GM23248 (cell line): Measurements from ENCODE around the gene APOBEC3A. TPM values are rescaled to one million over a fixed set of nuclear protein-coding genes. Genes with fewer than 3 reads are reported as not detected.

ENCODE experiments used
- DNase-seq: peaks from one replicate; pipeline ENCODE4 v3.0.0-alpha.2; 2015
- H2AFZ ChIP-seq: fragments of 200-600 bp; sonication (generic); 2 replicates; pipeline ENCODE4 v1.6.1; 2016; ENCODE audit warnings: antibody characterized with exemption
- H3F3A ChIP-seq: fragments of 200-600 bp; sonication (generic); 2 replicates; pipeline ENCODE4 v1.6.1; 2016; ENCODE audit warnings: mild to moderate bottlenecking, antibody characterized with exemption, mixed run types; ENCODE audit not compliant: insufficient read depth
- H3K27ac ChIP-seq: fragments of 200-600 bp; sonication (generic); 2 replicates; pipeline ENCODE4 v1.5.1; 2016; ENCODE audit warnings: mild to moderate bottlenecking
- H3K27me3 ChIP-seq: fragments of 200-600 bp; sonication (generic); replicated peaks from 2 replicates; pipeline ENCODE4 v1.6.1; 2016; ENCODE audit warnings: mild to moderate bottlenecking; ENCODE audit not compliant: insufficient read depth
- H3K36me3 ChIP-seq: fragments of 200-600 bp; sonication (generic); 2 replicates; pipeline ENCODE4 v1.6.1; 2016; ENCODE audit warnings: low read depth, mild to moderate bottlenecking
- H3K4me1 ChIP-seq: fragments of 200-600 bp; sonication (generic); 2 replicates; pipeline ENCODE4 v1.6.1; 2016; ENCODE audit warnings: mild to moderate bottlenecking; ENCODE audit not compliant: insufficient read depth
- H3K4me2 ChIP-seq: fragments of 200-600 bp; sonication (generic); one replicate; pipeline ENCODE4 v1.6.1; 2016; ENCODE audit warnings: mild to moderate bottlenecking; ENCODE audit not compliant: unreplicated experiment
- H3K4me3 ChIP-seq: fragments of 200-600 bp; sonication (generic); 2 replicates; pipeline ENCODE4 v1.5.1; 2016; ENCODE audit warnings: mild to moderate bottlenecking
- H3K79me2 ChIP-seq: fragments of 200-600 bp; sonication (generic); 2 replicates; pipeline ENCODE4 v1.6.1; 2016; ENCODE audit warnings: mild to moderate bottlenecking; ENCODE audit not compliant: insufficient read depth
- H3K9ac ChIP-seq: fragments of 200-600 bp; sonication (generic); 2 replicates; pipeline ENCODE4 v1.6.1; 2016; ENCODE audit warnings: mild to moderate bottlenecking
- H3K9me2 ChIP-seq: fragments of 200-600 bp; sonication (generic); 2 replicates; pipeline ENCODE4 v1.6.1; 2016; ENCODE audit warnings: mixed run types, mild to moderate bottlenecking, moderate library complexity; ENCODE audit not compliant: insufficient read depth
- H3K9me3 ChIP-seq: fragments of 200-600 bp; sonication (generic); one replicate; pipeline ENCODE4 v1.6.1; 2017; ENCODE audit warnings: low read depth
- H4K20me1 ChIP-seq: fragments of 200-600 bp; sonication (generic); 2 replicates; pipeline ENCODE4 v1.6.0; 2016; ENCODE audit not compliant: insufficient read depth
- EZH2 ChIP-seq: fragments of 200-600 bp; sonication (generic); IDR thresholded peaks from 2 replicates; pipeline ENCODE4 v1.6.1; 2018; ENCODE audit warnings: antibody characterized with exemption, mild to moderate bottlenecking; ENCODE audit not compliant: insufficient read depth, poor library complexity, severe bottlenecking
- EZH2phosphoT487 ChIP-seq: fragments of 200-600 bp; sonication (generic); IDR thresholded peaks from 2 replicates; pipeline ENCODE4 v1.6.1; 2018; ENCODE audit warnings: antibody characterized with exemption, moderate library complexity, mild to moderate bottlenecking, low read depth; ENCODE audit not compliant: insufficient read depth
- WGBS, 2 experiments: methylation state at CpG; one replicate each; pipeline ENCODE4 v1.1.6; 2015 to 2017; ENCODE audit warnings: low lambda C conversion rate in 2 of 2, low coverage in 1 of 2; ENCODE audit errors: missing lambda C conversion rate in 2 of 2; 5-methylcytosine and 5-hydroxymethylcytosine counted together
- in situ Hi-C: fragments of 300-500 bp; cut with MboI; formaldehyde crosslinking; loops from 2 replicates; pipeline ENCODE4 v1.15.0; 2020
- polyA plus RNA-seq: library from polyadenylated mRNA; unstranded; fragments of >200 nt; fragmentation: Nextera tagmentation; extraction: Ambion mirVana; gene quantifications from 2 replicates; pipeline ENCODE4 v1.2.1, GENCODE V29; 2016
- total RNA-seq: library from RNA; depleted of rRNA; stranded (reverse); fragments of >200 nt; shearing (Covaris generic); gene quantifications from 2 replicates; pipeline ENCODE4 v1.2.3, GENCODE V29; 2014

APOBEC3A gene
- total and polyA plus RNA-seq, 2 experiments from 2014 or later, result not detected

DNA sequence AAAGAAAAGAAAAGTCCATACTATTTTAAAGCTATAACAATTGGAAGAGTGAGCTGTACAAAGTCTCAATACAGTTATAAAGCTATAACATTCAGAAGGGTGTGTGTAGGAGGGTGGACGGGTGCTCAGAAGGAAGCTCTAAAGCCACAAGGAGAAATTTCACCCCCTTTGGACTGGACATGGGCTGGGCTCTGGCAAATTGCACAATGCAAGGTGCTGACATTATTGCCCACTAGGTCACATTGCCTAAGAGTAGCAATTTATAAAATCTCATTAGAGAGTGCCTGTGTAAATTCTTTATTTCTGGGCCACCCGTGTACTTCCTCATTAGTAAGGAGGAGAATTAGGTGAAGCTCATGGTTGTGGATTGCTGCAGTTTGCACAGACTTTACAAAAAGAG is 5.7 kb upstream of the APOBEC3A start:
- WGBS, 2 experiments, result 41 to 45% methylated on average over 2 of the region's 2 CpGs
- H3K27me3 ChIP-seq, result peaks cover 51% of the 10 kb centered on the region
- no peak for TF ChIP-seq EZH2phosphoT487
- TF ChIP-seq EZH2, result no peak

GRCh38 chr22:38952281-38952993 is 5.0 kb upstream of the APOBEC3A start:
- Histone ChIP-seq H3F3A (no peaks in the 10 kb centered on the region), H3K27ac (no peak overlapping the region), H3K4me3 (no peak overlapping the region), H2AFZ (no peak overlapping the region), H3K79me2 (no peaks in the 10 kb centered on the region), H3K36me3 (no peaks in the 10 kb centered on the region), H3K9me3 (no peaks in the 10 kb centered on the region), H3K27me3 (peaks cover 44% of the 10 kb centered on the region), H3K9me2 (no peaks in the 10 kb centered on the region), H4K20me1 (no peaks in the 10 kb centered on the region), H3K9ac (no peak overlapping the region), H3K4me2 (no peak overlapping the region), H3K4me1 (no peaks in the 10 kb centered on the region)
- TF ChIP-seq EZH2 (no peak), EZH2phosphoT487 (no peak)
- no peak for DNase-seq
- 56 to 59% methylated on average over 12 of the region's 12 CpGs for WGBS, 2 experiments
- in situ Hi-C loops, result no loop called here

More for the DNA sequence above, 5.7 kb upstream of the APOBEC3A start:
- H3K9ac ChIP-seq, result no peak overlapping the region
- H3K27ac ChIP-seq, result no peak overlapping the region
- no peak overlapping the region for H2AFZ ChIP-seq
- no peaks in the 10 kb centered on the region for H3K9me3 ChIP-seq
- H3K4me1 ChIP-seq, result no peaks in the 10 kb centered on the region
- no peaks in the 10 kb centered on the region for H3F3A ChIP-seq
- no peaks in the 10 kb centered on the region for H3K9me2 ChIP-seq
- H3K36me3 ChIP-seq, result no peaks in the 10 kb centered on the region
- H3K4me2 ChIP-seq, result no peak overlapping the region
- H3K4me3 ChIP-seq, result no peak overlapping the region
- H3K79me2 ChIP-seq, result no peaks in the 10 kb centered on the region
- in situ Hi-C loops, result no loop called here
- no peak for DNase-seq
- no peaks in the 10 kb centered on the region for H4K20me1 ChIP-seq

GRCh38 chr22:38953091-38953490 is 4.3 kb upstream of the APOBEC3A start:
- Histone ChIP-seq H3K79me2 (no peaks in the 10 kb centered on the region), H3K27ac (no peak overlapping the region), H3K9ac (no peak overlapping the region), H3K4me1 (no peaks in the 10 kb centered on the region), H3K4me2 (no peak overlapping the region), H3K27me3 (peaks cover 46% of the 10 kb centered on the region), H3K9me3 (no peaks in the 10 kb centered on the region), H4K20me1 (no peaks in the 10 kb centered on the region), H3K36me3 (no peaks in the 10 kb centered on the region), H3K4me3 (no peak overlapping the region), H2AFZ (no peak overlapping the region), H3K9me2 (no peaks in the 10 kb centered on the region), H3F3A (no peaks in the 10 kb centered on the region)
- no peak for DNase-seq
- in situ Hi-C loops, result no loop called here
- 58 to 70% methylated on average over 6 of the region's 8 CpGs for WGBS, 2 experiments
- TF ChIP-seq EZH2, result no peak
- no peak for TF ChIP-seq EZH2phosphoT487

DNA sequence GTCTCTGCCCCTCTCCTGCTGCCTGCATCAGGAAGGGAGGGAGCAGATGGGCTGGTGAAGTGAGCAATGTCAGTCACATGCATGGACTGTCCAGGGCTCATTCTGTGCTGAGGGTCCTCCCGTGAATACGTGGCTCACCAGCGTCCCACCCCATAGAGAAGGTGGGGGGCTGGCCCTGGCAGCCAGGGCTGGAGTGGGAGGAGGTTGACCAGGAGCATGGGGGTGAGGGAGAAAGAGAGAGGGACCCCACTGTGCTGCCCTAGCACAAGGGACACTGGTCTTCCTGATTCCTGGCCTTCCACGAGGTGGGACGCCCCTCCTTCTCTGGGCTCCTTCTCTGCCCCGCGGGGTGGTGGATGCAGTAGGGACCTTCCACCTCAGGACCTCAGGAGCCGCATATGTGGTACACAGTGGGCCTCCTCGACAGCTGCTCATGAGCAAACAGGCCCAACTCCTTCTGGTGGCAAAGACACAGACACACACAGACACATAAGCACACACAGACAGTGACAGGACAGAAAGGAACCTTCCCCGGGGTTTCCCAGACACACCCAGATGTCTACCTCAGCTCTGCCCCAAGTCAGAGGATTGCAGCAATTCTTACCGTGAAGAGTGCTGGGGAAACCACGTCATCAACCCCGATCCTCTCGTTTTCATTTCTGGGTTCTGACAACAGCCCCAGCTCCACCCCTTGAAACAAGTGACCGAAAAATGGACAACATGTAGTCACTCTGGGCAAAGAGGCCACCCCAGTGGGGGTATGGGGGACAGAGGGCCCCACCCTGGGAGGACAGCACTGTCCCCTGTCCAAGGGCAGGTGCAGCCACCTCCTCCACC is 3.6 kb upstream of the APOBEC3A start:
- H3K4me3 ChIP-seq, result no peak overlapping the region
- no peak overlapping the region for H3K4me2 ChIP-seq
- no peaks in the 10 kb centered on the region for H4K20me1 ChIP-seq
- WGBS, 2 experiments, result 44 to 47% methylated on average over 15 of the region's 15 CpGs
- no peaks in the 10 kb centered on the region for H3F3A ChIP-seq
- no peaks in the 10 kb centered on the region for H3K9me2 ChIP-seq
- no peak for TF ChIP-seq EZH2phosphoT487
- no peak for TF ChIP-seq EZH2
- no peak overlapping the region for H3K27ac ChIP-seq
- no peaks in the 10 kb centered on the region for H3K9me3 ChIP-seq
- in situ Hi-C loops, result no loop called here
- H3K9ac ChIP-seq, result no peak overlapping the region
- no peaks in the 10 kb centered on the region for H3K4me1 ChIP-seq
- peak; percentile 45 for DNase-seq
- no peaks in the 10 kb centered on the region for H3K36me3 ChIP-seq
- H2AFZ ChIP-seq, result no peak overlapping the region
- peaks cover 52% of the 10 kb centered on the region for H3K27me3 ChIP-seq
- H3K79me2 ChIP-seq, result no peaks in the 10 kb centered on the region
